ENCODE measurements around the gene AMER3. TPM values are rescaled to one million over a fixed set of nuclear protein-coding genes. Genes with fewer than 3 reads are reported as not detected.
"Not testable (repeated sequence)": the region's sequence is repeated elsewhere in the genome, so short reads cannot be mapped to it uniquely, and the experiment has no call there.

The AMER3 gene
- total and polyA plus RNA-seq, 2 donors: under 0.01 to 0.02 TPM

DNA sequence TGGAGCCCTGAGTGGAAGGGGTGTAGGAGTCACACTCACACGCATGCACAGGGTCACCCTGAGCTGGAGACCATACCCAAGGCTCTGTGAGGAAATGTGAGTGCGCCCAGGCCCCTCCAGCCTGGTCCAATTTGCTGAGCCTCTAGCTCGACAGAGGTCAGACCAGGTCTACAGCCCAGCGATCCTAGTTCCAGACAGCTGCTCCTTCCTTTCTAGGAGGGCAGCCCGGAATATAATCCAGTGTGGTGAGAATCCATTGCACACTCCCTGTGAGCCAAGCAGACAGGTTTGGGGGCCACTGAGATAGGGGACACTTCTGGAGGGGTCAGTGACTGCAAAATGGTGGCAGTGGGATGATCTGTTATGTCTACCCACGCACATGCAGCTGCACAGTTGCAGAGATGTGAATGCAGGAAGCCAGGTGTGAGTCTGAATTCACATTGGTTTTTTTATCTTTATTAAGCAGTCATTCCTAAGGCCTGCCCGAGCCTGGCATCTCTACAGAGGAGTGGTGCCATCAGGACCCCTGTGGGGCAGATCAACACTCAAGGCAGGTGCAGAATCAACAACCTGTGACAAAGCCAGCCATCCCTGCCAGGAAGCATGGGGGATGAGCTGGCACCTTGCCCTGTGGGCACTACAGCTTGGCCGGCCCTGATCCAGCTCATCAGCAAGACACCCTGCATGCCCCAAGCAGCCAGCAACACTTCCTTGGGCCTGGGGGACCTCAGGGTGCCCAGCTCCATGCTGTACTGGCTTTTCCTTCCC, 26.6 kb upstream of the AMER3 start, which contains the start of gene GPR148:
Gene GPR148, plus strand, starts transcription at position 522 of the 768 bp plus-strand sequence. Its CDS starts 82 bp downstream, at position 604.
- H3K4me3 ChIP-seq (ENCODE audit: low read length in 2 of 2): no peak within 1 kb of the TSS
- no peak for DNase-seq (ENCODE audit: low read depth in 6 of 9, low spot score in 9 of 9)
- WGBS: 86% methylated on average over 8 of the region's 8 CpGs
- H3K36me3 ChIP-seq (ENCODE audit: control insufficient read depth in 2 of 2, insufficient read depth in 2 of 2, low read length in 1 of 2): no peaks in the 10 kb centered on the region
- no peaks in the 10 kb centered on the region for H3K9me3 ChIP-seq (ENCODE audit: control insufficient read depth in 2 of 2, insufficient read depth in 1 of 2, low read length in 1 of 2)
- no peaks in the 10 kb centered on the region for H3K4me1 ChIP-seq (ENCODE audit: control insufficient read depth in 2 of 2, insufficient read depth in 2 of 2, low read length in 2 of 2)
- peaks cover 11 to 41% of the 10 kb centered on the region in 2 donors for H3K27me3 ChIP-seq (ENCODE audit: control insufficient read depth in 2 of 2, insufficient read depth in 1 of 2, low read length in 1 of 2)
- no peak within 1 kb of the TSS for H3K27ac ChIP-seq (ENCODE audit: low read depth in 1 of 2, low read length in 1 of 2)

DNA sequence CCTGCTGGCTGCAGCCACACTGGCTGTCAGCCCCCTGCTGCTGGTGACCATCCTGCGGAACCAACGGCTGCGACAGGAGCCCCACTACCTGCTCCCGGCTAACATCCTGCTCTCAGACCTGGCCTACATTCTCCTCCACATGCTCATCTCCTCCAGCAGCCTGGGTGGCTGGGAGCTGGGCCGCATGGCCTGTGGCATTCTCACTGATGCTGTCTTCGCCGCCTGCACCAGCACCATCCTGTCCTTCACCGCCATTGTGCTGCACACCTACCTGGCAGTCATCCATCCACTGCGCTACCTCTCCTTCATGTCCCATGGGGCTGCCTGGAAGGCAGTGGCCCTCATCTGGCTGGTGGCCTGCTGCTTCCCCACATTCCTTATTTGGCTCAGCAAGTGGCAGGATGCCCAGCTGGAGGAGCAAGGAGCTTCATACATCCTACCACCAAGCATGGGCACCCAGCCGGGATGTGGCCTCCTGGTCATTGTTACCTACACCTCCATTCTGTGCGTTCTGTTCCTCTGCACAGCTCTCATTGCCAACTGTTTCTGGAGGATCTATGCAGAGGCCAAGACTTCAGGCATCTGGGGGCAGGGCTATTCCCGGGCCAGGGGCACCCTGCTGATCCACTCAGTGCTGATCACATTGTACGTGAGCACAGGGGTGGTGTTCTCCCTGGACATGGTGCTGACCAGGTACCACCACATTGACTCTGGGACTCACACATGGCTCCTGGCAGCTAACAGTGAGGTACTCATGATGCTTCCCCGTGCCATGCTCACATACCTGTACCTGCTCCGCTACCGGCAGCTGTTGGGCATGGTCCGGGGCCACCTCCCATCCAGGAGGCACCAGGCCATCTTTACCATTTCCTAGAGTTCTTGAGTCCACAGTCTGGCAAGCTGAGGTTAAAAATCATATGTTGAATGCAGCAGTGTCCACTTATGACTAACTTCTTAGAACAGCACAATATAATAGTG, 25.7 kb upstream of the AMER3 start:
- 98% methylated on average over 17 of the region's 17 CpGs for WGBS
- no peaks in the 10 kb centered on the region for H3K4me1 ChIP-seq (ENCODE audit: control insufficient read depth in 2 of 2, insufficient read depth in 2 of 2, low read length in 2 of 2)
- H3K36me3 ChIP-seq (ENCODE audit: control insufficient read depth in 2 of 2, insufficient read depth in 2 of 2, low read length in 1 of 2): no peaks in the 10 kb centered on the region
- no peak for DNase-seq (ENCODE audit: low read depth in 6 of 9, low spot score in 9 of 9)
- no peak overlapping the region for H3K4me3 ChIP-seq (ENCODE audit: low read length in 2 of 2)
- peaks cover 11 to 41% of the 10 kb centered on the region in 2 donors for H3K27me3 ChIP-seq (ENCODE audit: control insufficient read depth in 2 of 2, insufficient read depth in 1 of 2, low read length in 1 of 2)
- no peak overlapping the region for H3K27ac ChIP-seq (ENCODE audit: low read depth in 1 of 2, low read length in 1 of 2)
- H3K9me3 ChIP-seq (ENCODE audit: control insufficient read depth in 2 of 2, insufficient read depth in 1 of 2, low read length in 1 of 2): no peaks in the 10 kb centered on the region

DNA sequence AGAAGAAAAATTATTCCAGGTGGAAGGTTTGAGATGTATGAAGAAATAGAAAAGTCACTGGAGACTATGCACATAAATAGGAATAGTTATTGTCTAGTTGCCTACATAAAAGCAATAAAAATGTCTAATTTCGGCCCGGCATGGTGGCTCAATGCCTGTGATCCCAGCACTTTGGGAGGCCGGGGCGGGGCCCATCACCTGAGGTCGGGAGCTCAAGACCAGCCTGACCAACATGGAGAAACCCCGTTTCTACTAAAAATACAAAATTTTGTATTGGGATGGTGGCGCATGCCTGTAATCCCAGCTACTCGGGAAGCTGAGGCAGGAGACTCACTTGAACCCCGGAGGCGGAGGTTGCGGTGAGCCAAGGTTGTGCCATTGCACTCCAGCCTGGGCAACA, 23.1 kb upstream of the AMER3 start:
- WGBS: 96% methylated on average over 11 of the region's 11 CpGs
- not testable (repeated sequence) for H3K4me1 ChIP-seq (ENCODE audit: control insufficient read depth in 2 of 2, insufficient read depth in 2 of 2, low read length in 2 of 2); H3K4me3 ChIP-seq (ENCODE audit: low read length in 2 of 2); H3K9me3 ChIP-seq (ENCODE audit: control insufficient read depth in 2 of 2, insufficient read depth in 1 of 2, low read length in 1 of 2); H3K36me3 ChIP-seq (ENCODE audit: control insufficient read depth in 2 of 2, insufficient read depth in 2 of 2, low read length in 1 of 2); H3K27ac ChIP-seq (ENCODE audit: low read depth in 1 of 2, low read length in 1 of 2); DNase-seq (ENCODE audit: low read depth in 6 of 9, low spot score in 9 of 9)
- H3K27me3 ChIP-seq (ENCODE audit: control insufficient read depth in 2 of 2, insufficient read depth in 1 of 2, low read length in 1 of 2): peaks cover 5 to 25% of the 10 kb centered on the region in 2 donors

DNA sequence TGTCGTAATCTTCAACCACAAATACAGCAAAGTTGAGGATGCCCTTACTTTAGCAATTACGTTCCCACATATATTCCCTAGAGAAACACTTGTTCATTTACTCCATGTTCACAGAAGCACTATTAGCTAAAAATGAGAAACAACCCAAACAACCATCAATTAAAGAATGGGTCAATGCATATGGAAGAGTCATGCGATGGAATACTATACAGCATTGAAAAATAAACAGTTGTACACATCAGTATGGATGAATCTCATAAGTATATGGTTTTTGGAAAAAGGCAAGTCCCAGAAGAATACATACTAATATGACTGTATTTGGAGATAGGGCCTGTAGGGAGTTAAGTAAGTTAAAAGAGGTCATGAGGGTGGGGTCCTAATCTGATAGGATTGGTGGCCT, 20.1 kb upstream of the AMER3 start:
- WGBS: 98% methylated on average over 3 of the region's 3 CpGs

DNA sequence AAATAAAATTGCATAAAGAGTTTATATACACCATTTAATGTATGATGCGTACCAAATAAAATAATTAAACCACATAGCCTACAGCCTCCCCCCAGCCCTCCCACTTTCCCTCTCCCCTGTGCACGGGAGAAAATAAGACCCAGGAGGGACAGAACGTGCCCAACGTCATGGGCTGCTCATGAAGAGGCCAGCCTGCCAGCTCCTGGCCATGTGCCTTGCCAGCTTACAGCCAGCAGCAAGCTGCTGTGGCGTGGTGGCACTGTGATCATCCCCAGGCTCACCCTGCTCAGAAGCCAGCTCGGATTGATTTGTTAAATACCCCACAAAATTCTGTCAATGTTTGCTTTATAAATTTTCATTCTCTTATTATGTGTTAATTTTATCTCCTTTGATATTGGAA, 18.9 kb upstream of the AMER3 start:
- H3K36me3 ChIP-seq (ENCODE audit: control insufficient read depth in 2 of 2, insufficient read depth in 2 of 2, low read length in 1 of 2): no peaks in the 10 kb centered on the region
- no peak for DNase-seq (ENCODE audit: low read depth in 6 of 9, low spot score in 9 of 9)
- H3K4me1 ChIP-seq (ENCODE audit: control insufficient read depth in 2 of 2, insufficient read depth in 2 of 2, low read length in 2 of 2): no peaks in the 10 kb centered on the region
- 88% methylated on average over 6 of the region's 6 CpGs for WGBS
- H3K27me3 ChIP-seq (ENCODE audit: control insufficient read depth in 2 of 2, insufficient read depth in 1 of 2, low read length in 1 of 2): peaks cover 0 to 2% of the 10 kb centered on the region in 2 donors
- H3K4me3 ChIP-seq (ENCODE audit: low read length in 2 of 2): no peak overlapping the region
- no peak overlapping the region for H3K27ac ChIP-seq (ENCODE audit: low read depth in 1 of 2, low read length in 1 of 2)
- no peaks in the 10 kb centered on the region for H3K9me3 ChIP-seq (ENCODE audit: control insufficient read depth in 2 of 2, insufficient read depth in 1 of 2, low read length in 1 of 2)

More for the DNA sequence above, 20.1 kb upstream of the AMER3 start:
- Histone ChIP-seq H3K27ac (ENCODE audit: low read depth in 1 of 2, low read length in 1 of 2) (no peak overlapping the region), H3K27me3 (ENCODE audit: control insufficient read depth in 2 of 2, insufficient read depth in 1 of 2, low read length in 1 of 2) (no peaks in the 10 kb centered on the region), H3K4me1 (ENCODE audit: control insufficient read depth in 2 of 2, insufficient read depth in 2 of 2, low read length in 2 of 2) (no peaks in the 10 kb centered on the region), H3K36me3 (ENCODE audit: control insufficient read depth in 2 of 2, insufficient read depth in 2 of 2, low read length in 1 of 2) (no peaks in the 10 kb centered on the region), H3K9me3 (ENCODE audit: control insufficient read depth in 2 of 2, insufficient read depth in 1 of 2, low read length in 1 of 2) (no peaks in the 10 kb centered on the region), H3K4me3 (ENCODE audit: low read length in 2 of 2) (no peak overlapping the region)
- DNase-seq (ENCODE audit: low read depth in 6 of 9, low spot score in 9 of 9): no peak

DNA sequence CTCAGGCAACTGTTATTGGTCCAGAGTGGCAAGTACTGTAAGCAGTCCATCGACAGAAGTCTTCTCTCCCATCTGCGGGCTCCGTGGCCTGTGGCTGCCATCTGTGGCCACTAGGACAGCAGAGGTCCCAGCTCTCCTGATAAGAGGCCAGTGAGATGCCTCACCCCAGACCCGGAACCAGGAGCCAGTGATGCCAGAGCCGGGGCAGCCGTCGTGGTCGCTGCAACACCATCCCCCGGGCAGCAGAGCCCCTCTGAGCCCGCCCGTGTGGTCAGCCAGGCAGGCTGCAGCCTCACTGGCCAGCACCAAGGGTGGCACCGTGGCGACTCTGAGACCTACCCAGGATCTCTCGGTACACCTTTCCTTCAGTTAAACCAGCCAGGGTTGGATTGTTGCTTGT, 17.7 kb upstream of the AMER3 start:
- WGBS: 94% methylated on average over 14 of the region's 14 CpGs

DNA sequence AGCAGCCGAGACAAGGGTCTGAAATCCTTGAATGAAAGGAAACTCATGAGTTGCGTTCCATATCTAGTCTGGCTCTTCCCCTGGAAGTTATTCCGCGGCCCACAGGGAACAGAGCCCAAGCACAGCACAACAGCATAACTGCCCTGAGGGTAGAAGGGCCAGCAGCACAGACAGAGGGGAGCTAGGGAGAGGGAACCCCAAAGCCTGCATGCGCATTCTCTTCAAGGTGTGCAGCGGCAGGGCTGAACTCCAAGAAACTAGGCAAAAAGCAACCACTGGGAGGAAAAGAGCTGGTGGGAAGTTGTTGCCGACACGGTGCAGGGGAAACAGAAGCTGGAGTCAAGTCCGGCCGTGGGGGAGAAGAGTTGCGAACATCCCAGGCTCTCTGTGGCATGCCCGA, 14.7 kb upstream of the AMER3 start:
- no peak overlapping the region for H3K27ac ChIP-seq (ENCODE audit: low read depth in 1 of 2, low read length in 1 of 2)
- H3K4me3 ChIP-seq (ENCODE audit: low read length in 2 of 2): no peak overlapping the region
- H3K36me3 ChIP-seq (ENCODE audit: control insufficient read depth in 2 of 2, insufficient read depth in 2 of 2, low read length in 1 of 2): no peaks in the 10 kb centered on the region
- no peaks in the 10 kb centered on the region for H3K9me3 ChIP-seq (ENCODE audit: control insufficient read depth in 2 of 2, insufficient read depth in 1 of 2, low read length in 1 of 2)
- WGBS: 77% methylated on average over 12 of the region's 12 CpGs
- H3K4me1 ChIP-seq (ENCODE audit: control insufficient read depth in 2 of 2, insufficient read depth in 2 of 2, low read length in 2 of 2): no peaks in the 10 kb centered on the region
- H3K27me3 ChIP-seq (ENCODE audit: control insufficient read depth in 2 of 2, insufficient read depth in 1 of 2, low read length in 1 of 2): peaks cover 0 to 11% of the 10 kb centered on the region in 2 donors
- DNase-seq (ENCODE audit: low read depth in 6 of 9, low spot score in 9 of 9): no peak

More for the DNA sequence above, 17.7 kb upstream of the AMER3 start:
- no peak for DNase-seq (ENCODE audit: low read depth in 6 of 9, low spot score in 9 of 9)
- H3K4me1 ChIP-seq (ENCODE audit: control insufficient read depth in 2 of 2, insufficient read depth in 2 of 2, low read length in 2 of 2): no peaks in the 10 kb centered on the region
- no peak overlapping the region for H3K27ac ChIP-seq (ENCODE audit: low read depth in 1 of 2, low read length in 1 of 2)
- H3K4me3 ChIP-seq (ENCODE audit: low read length in 2 of 2): no peak overlapping the region
- H3K27me3 ChIP-seq (ENCODE audit: control insufficient read depth in 2 of 2, insufficient read depth in 1 of 2, low read length in 1 of 2): peaks cover 0 to 2% of the 10 kb centered on the region in 2 donors
- no peaks in the 10 kb centered on the region for H3K9me3 ChIP-seq (ENCODE audit: control insufficient read depth in 2 of 2, insufficient read depth in 1 of 2, low read length in 1 of 2)
- H3K36me3 ChIP-seq (ENCODE audit: control insufficient read depth in 2 of 2, insufficient read depth in 2 of 2, low read length in 1 of 2): no peaks in the 10 kb centered on the region

DNA sequence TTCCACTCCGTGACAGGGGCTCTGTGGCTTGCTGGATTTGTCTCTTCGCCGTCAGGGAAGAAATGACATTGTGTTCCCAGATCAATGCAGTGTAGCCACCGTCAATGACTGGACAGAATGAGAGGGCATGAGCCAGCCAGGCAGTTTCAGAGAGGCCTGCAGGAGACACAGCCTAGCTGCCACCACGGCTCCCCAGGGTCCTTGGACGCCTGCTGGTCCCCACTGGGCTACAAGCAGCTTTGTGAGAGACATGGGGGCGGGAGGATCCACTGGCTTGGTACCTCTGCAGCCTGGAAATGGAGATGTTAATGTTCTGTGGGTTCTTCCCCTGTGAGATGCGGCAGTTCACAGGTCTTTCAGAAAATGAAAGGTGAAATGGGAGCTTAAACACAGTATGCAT, 12.1 kb upstream of the AMER3 start:
- H3K36me3 ChIP-seq (ENCODE audit: control insufficient read depth in 2 of 2, insufficient read depth in 2 of 2, low read length in 1 of 2): no peaks in the 10 kb centered on the region
- H3K4me1 ChIP-seq (ENCODE audit: control insufficient read depth in 2 of 2, insufficient read depth in 2 of 2, low read length in 2 of 2): no peaks in the 10 kb centered on the region
- no peaks in the 10 kb centered on the region for H3K9me3 ChIP-seq (ENCODE audit: control insufficient read depth in 2 of 2, insufficient read depth in 1 of 2, low read length in 1 of 2)
- no peak for DNase-seq (ENCODE audit: low read depth in 6 of 9, low spot score in 9 of 9)
- H3K27me3 ChIP-seq (ENCODE audit: control insufficient read depth in 2 of 2, insufficient read depth in 1 of 2, low read length in 1 of 2): peaks cover 0 to 11% of the 10 kb centered on the region in 2 donors
- WGBS: 77% methylated on average over 8 of the region's 8 CpGs
- H3K4me3 ChIP-seq (ENCODE audit: low read length in 2 of 2): no peak overlapping the region
- H3K27ac ChIP-seq (ENCODE audit: low read depth in 1 of 2, low read length in 1 of 2): no peak overlapping the region

Measured in thymus (tissue), 11 donors.